ENCODE results near the gene PCDHA11.

The PCDHA11 gene

DNA sequence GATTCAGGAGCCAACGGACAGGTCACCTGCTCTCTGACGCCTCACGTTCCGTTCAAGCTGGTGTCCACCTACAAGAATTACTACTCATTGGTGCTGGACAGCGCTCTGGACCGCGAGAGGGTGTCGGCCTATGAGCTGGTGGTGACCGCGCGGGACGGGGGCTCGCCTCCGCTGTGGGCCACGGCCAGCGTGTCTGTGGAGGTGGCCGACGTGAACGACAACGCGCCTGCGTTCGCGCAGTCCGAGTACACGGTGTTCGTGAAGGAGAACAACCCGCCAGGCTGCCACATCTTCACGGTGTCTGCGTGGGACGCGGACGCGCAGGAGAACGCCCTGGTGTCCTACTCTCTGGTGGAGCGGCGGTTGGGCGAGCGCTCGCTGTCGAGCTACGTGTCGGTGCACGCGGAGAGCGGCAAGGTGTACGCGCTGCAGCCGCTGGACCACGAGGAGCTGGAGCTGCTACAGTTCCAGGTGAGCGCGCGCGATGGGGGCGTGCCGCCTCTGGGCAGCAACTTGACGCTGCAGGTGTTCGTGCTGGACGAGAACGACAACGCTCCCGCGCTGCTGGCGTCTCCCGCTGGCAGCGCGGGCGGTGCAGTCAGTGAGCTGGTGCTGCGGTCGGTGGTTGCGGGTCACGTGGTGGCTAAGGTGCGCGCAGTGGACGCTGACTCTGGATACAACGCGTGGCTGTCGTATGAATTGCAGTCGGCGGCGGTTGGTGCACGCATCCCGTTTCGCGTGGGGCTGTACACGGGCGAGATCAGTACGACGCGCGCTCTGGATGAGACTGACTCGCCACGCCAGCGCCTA, 11.4 kb upstream of the PCDHA11 start:
- Mint-ChIP-seq H3K4me3 (no peak overlapping the region), H3K27me3 (ENCODE audit: low read depth, poor library complexity) (peaks cover 3% of the 10 kb centered on the region), H3K36me3 (ENCODE audit: low read depth) (peaks cover 82% of the 10 kb centered on the region)

GRCh38 chr5:140857987-140858240, 10.8 kb upstream of the PCDHA11 start:
- H3K4me3 Mint-ChIP-seq, result no peak overlapping the region
- no peaks in the 10 kb centered on the region for H3K4me1 Mint-ChIP-seq
- DNase-seq, result no peak
- H3K27ac Mint-ChIP-seq, result no peak overlapping the region
- peaks cover 3% of the 10 kb centered on the region for H3K27me3 Mint-ChIP-seq (ENCODE audit: low read depth, poor library complexity)
- H3K36me3 Mint-ChIP-seq (ENCODE audit: low read depth), result peaks cover 82% of the 10 kb centered on the region
- TF ChIP-seq CTCF (IDR thresholded peaks at IDR 0.05), result no peak
- peaks cover 86% of the 10 kb centered on the region for H3K9me3 Mint-ChIP-seq

More for the DNA sequence above, 11.4 kb upstream of the PCDHA11 start:
- no peaks in the 10 kb centered on the region for H3K4me1 Mint-ChIP-seq
- H3K27ac Mint-ChIP-seq, result no peak overlapping the region
- no peak for DNase-seq
- TF ChIP-seq CTCF (IDR thresholded peaks at IDR 0.05), result no peak
- H3K9me3 Mint-ChIP-seq, result peaks cover 85% of the 10 kb centered on the region

DNA sequence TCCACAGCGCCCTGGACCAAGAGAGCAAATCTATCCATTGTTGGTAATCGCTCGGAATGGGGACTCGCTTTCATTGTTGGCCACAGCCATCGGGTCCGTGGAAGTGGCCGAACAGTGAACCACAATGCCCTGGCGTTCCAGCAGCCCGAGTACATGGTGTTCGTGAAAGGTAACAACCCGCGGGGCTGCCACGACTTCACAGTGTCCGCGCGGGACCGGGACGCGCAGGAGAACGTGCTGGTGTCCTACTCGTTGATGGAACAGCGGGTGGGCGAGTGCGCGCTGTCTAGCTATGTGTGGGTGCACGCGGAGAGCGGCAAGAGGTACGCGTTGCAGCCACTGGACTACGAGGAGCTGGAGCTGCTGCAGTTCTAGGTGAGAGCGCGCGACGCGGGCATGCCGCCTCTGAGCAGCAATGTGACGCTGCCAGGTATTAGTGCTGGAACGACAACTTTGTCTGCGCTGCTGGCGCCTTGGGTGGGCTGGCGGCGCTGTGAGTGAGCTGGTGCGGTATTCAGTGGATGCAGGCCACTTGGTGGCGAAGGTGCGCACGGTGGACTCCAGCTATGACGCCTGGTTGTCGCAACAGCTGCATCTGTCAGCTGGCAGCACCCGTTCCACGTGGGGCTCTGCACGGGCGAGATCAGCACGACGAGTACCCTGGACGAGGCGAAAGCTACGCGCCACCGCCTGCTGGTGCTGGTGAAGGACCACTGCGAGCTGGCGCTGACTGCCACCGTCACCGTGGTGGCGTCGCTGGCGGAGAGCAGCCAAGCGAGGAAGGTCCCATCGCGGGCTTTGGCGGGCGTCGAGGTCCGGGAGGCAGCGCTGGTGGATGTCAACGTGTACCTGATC, 6.1 kb upstream of the PCDHA11 start:
- TF ChIP-seq CTCF (IDR thresholded peaks at IDR 0.05), result no peak
- Mint-ChIP-seq H3K4me3 (no peak overlapping the region), H3K9me3 (peaks cover 65% of the 10 kb centered on the region), H3K36me3 (ENCODE audit: low read depth) (peaks cover 84% of the 10 kb centered on the region), H3K4me1 (no peaks in the 10 kb centered on the region), H3K27ac (no peak overlapping the region), H3K27me3 (ENCODE audit: low read depth, poor library complexity) (no peaks in the 10 kb centered on the region)
- DNase-seq, result no peak

DNA sequence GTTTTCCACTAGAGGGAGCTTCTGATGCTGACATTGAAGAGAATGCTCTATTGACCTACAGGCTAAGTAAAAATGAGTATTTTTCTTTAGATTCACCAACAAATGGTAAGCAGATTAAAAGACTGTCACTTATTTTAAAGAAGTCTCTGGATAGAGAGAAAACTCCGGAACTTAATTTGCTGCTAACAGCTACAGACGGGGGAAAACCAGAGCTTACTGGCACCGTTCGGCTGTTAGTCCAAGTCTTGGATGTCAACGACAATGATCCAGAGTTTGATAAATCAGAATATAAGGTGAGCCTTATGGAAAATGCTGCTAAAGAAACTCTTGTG, 764 bp downstream of the PCDHA11 start:
- H3K9me3 Mint-ChIP-seq, result peaks cover 54% of the 10 kb centered on the region
- H3K27ac Mint-ChIP-seq, result no peak overlapping the region
- peaks cover 74% of the 10 kb centered on the region for H3K36me3 Mint-ChIP-seq (ENCODE audit: low read depth)
- H3K27me3 Mint-ChIP-seq (ENCODE audit: low read depth, poor library complexity), result no peaks in the 10 kb centered on the region
- peak overlapping the region; percentile 86 for H3K4me3 Mint-ChIP-seq
- peaks cover 9% of the 10 kb centered on the region for H3K4me1 Mint-ChIP-seq
- peak; percentile 24 for TF ChIP-seq CTCF (IDR thresholded peaks at IDR 0.05)
- no peak for DNase-seq

GRCh38 chr5:140870221-140871201, 1.8 kb downstream of the PCDHA11 start:
- H3K9me3 Mint-ChIP-seq, result peaks cover 61% of the 10 kb centered on the region
- H3K36me3 Mint-ChIP-seq (ENCODE audit: low read depth), result peaks cover 81% of the 10 kb centered on the region
- no peak overlapping the region for H3K4me3 Mint-ChIP-seq
- no peaks in the 10 kb centered on the region for H3K27me3 Mint-ChIP-seq (ENCODE audit: low read depth, poor library complexity)
- no peak for DNase-seq
- TF ChIP-seq CTCF (IDR thresholded peaks at IDR 0.05), result no peak
- peaks cover 14% of the 10 kb centered on the region for H3K4me1 Mint-ChIP-seq
- no peak overlapping the region for H3K27ac Mint-ChIP-seq
